GM12878 (cell line): ENCODE data around the gene NPSR1. TPM values are rescaled to one million over a fixed set of nuclear protein-coding genes. Genes with fewer than 3 reads are reported as not detected.

ENCODE experiments used
- ATAC-seq: fragments of 200-7000 bp; cut with Tn5 transposase; 3 replicates; pipeline ENCODE4 v1.9.1; 2020; ENCODE audit warnings: mild to moderate bottlenecking, moderate library complexity
- BruUV-seq: library from RNA; stranded (reverse); fragments of 400-500 nt; replicated peaks from 2 replicates; lab custom pipeline; 2021; lab: Mats Ljungman, UMichigan
- CTCF ChIA-PET: fragments of 300-600 bp; sonication (Branson Sonifier 250); formaldehyde crosslinking; extraction: SDS; loops from one replicate; lab custom pipeline; 2021; ENCODE audit warnings: inconsistent platforms; lab: Yijun Ruan, JAX
- POLR2A ChIA-PET: fragments of 350-600 bp; formaldehyde crosslinking; extraction: SDS; loops from one replicate; lab custom pipeline; 2021; ENCODE audit warnings: inconsistent platforms; lab: Charles Lee
- RAD21 ChIA-PET: fragments of 300-600 bp; sonication (Branson Sonifier 250); formaldehyde crosslinking; loops from one replicate; lab custom pipeline; 2023; ENCODE audit warnings: antibody characterized with exemption; ENCODE audit not compliant: unreplicated experiment; lab: Charles Lee
- SMC1A ChIA-PET: fragments of 300-600 bp; sonication (Branson Sonifier 250); formaldehyde crosslinking; loops from one replicate; lab custom pipeline; 2023; ENCODE audit not compliant: unreplicated experiment, uncharacterized antibody; lab: Charles Lee
- DNase-seq: peaks from one replicate; pipeline ENCODE4 v3.0.0-alpha.2; 2011; ENCODE audit warnings: low read depth, low spot score
- FAIRE-seq: peaks from 3 replicates; lab custom pipeline; 2011; peaks lifted over from hg19 to GRCh38; lab: Jason Lieb, UNC
- H2AFZ ChIP-seq: 2 replicates; pipeline ENCODE4 v1.6.0; 2011; ENCODE audit warnings: low read depth, low read length, control low read depth; ENCODE audit not compliant: control insufficient read depth
- H3K27ac ChIP-seq: 2 replicates; pipeline ENCODE4 v1.5.1; 2011; ENCODE audit warnings: control low read depth; ENCODE audit not compliant: control insufficient read depth, insufficient read depth
- H3K27me3 ChIP-seq, 2 experiments: replicated peaks in 1 of 2; 2 replicates each; pipeline versions ENCODE4 v1.6.0 to v1.6.1; 2011; ENCODE audit warnings: low read length in 1 of 2; ENCODE audit not compliant: control insufficient read depth in 2 of 2, insufficient read depth in 2 of 2
- H3K36me3 ChIP-seq, 2 experiments: 2 replicates each; pipeline ENCODE4 v1.5.1; 2011; ENCODE audit warnings: low read length in 1 of 2; ENCODE audit not compliant: control insufficient read depth in 2 of 2, insufficient read depth in 2 of 2
- H3K4me1 ChIP-seq: 2 replicates; pipeline ENCODE4 v1.6.1; 2011; ENCODE audit warnings: mild to moderate bottlenecking, low read length, moderate library complexity, mixed read lengths; ENCODE audit not compliant: control insufficient read depth, insufficient read depth
- H3K4me2 ChIP-seq: 2 replicates; pipeline ENCODE4 v1.6.0; 2011; ENCODE audit warnings: control low read depth; ENCODE audit not compliant: control insufficient read depth, insufficient read depth
- H3K4me3 ChIP-seq: fragments of 200-600 bp; sonication (generic); 2 replicates; pipeline ENCODE4 v1.5.1; 2016
- H3K79me2 ChIP-seq: 2 replicates; pipeline ENCODE4 v1.6.0; 2011; ENCODE audit warnings: low read length; ENCODE audit not compliant: control insufficient read depth, insufficient read depth
- H3K9ac ChIP-seq: 2 replicates; pipeline ENCODE4 v1.8.0; 2011; ENCODE audit warnings: low read length, control low read depth, mixed read lengths; ENCODE audit not compliant: control insufficient read depth, insufficient read depth
- H3K9me3 ChIP-seq: replicated peaks from 3 replicates; pipeline ENCODE4 v1.5.1; 2011; ENCODE audit warnings: mild to moderate bottlenecking, low read length; ENCODE audit not compliant: control insufficient read depth, insufficient read depth
- H4K20me1 ChIP-seq: 2 replicates; pipeline ENCODE4 v1.6.0; 2011; ENCODE audit not compliant: control insufficient read depth, insufficient read depth
- ATF7 ChIP-seq: fragments of 450-650 bp; IDR thresholded peaks from 2 replicates; pipeline ENCODE4 v1.6.1; 2016; ENCODE audit warnings: low read depth, mild to moderate bottlenecking
- CHD4 ChIP-seq: fragments of 200-600 bp; sonication (generic); IDR thresholded peaks from 2 replicates; pipeline ENCODE4 v1.6.1; 2016; ENCODE audit warnings: mild to moderate bottlenecking
- HDAC2 ChIP-seq: fragments of 200-600 bp; sonication (generic); IDR thresholded peaks from 2 replicates; pipeline ENCODE4 v1.6.1; 2017
- NKRF ChIP-seq: fragments of 450-650 bp; conservative IDR thresholded peaks from 2 replicates; pipeline ENCODE4 v1.6.1; 2017; ENCODE audit warnings: mild to moderate bottlenecking, moderate library complexity
- RELB ChIP-seq: fragments of 450-650 bp; IDR thresholded peaks from 2 replicates; pipeline ENCODE4 v1.6.1; 2017; ENCODE audit warnings: low read depth, mild to moderate bottlenecking, moderate library complexity
- SUPT20H ChIP-seq: IDR thresholded peaks from 2 replicates; pipeline ENCODE4 v1.6.1; 2011; ENCODE audit warnings: low read depth, mild to moderate bottlenecking, low read length, moderate library complexity, borderline replicate concordance; ENCODE audit not compliant: control insufficient read depth
- WGBS: methylation state at CpG from one replicate; pipeline ENCODE4 v1.1.6; 2016; ENCODE audit warnings: low lambda C conversion rate; ENCODE audit not compliant: insufficient replicate concordance, insufficient coverage; ENCODE audit errors: missing lambda C conversion rate; 5-methylcytosine and 5-hydroxymethylcytosine counted together
- in situ Hi-C: fragments of 300-500 bp; cut with MboI; formaldehyde crosslinking; loops from 9 replicates; pipeline ENCODE4 v1.14.3; 2018; ENCODE audit warnings: mixed read lengths
- intact Hi-C: fragments of 100-400 bp; cut with micrococcal nuclease; formaldehyde crosslinking; loops from one replicate; pipeline ENCODE4 v1.14.2; 2022; ENCODE audit not compliant: unreplicated experiment
- polyA plus RNA-seq, 11 experiments: library from polyadenylated mRNA; depleted of rRNA in 4 of 11; unstranded in 6 of 11; stranded (reverse) in 5 of 11; fragments of >200 nt; fragmentation: Nextera tagmentation in 4 of 11; fragmentation: Illumina TruSeq in 1 of 11; extraction: Ambion mirVana in 4 of 11; extraction: Trizol in 1 of 11; gene quantifications; 1 replicate in 1 of 11; 2 replicates in 10 of 11; pipeline versions ENCODE4 v1.2.1 to v1.2.3, GENCODE V29; 2011 to 2016; ENCODE audit warnings: inconsistent platforms in 2 of 11, missing spikeins in 2 of 11, low read depth in 1 of 11
- total RNA-seq, 4 experiments: library from RNA; depleted of rRNA in 3 of 4; stranded (reverse); fragments of >200 nt in 3 of 4; fragmentation: Illumina TruSeq in 1 of 4; extraction: Trizol in 1 of 4; gene quantifications; 2 replicates each; pipeline versions ENCODE4 v1.2.1 to v1.2.3, GENCODE V29; 2013 to 2021

Gene NPSR1
- total and polyA plus RNA-seq, 10 of the 15 experiments (the other 5 are each of a cell fraction or from before 2014, with no cell fraction given) = 0.20 TPM; not detected in 9

DNA sequence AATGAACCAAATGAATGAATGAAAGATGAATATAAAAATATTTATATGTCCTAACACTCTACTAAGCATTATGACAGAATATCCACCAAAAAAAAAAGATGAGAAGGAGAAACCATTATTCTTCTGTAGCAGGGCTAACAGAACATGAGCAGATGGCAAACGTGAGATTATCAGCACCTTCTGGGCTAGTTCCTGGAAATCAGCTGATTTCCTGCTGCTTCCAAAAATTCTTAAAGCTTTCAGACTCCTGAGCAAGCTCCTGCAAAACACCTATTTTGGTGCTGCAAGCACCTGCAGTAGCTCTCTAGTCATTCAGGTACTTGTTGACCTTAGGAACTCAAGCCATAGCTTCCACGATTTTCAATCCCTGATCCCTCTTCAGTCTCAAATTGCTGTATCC lies 51.8 kb downstream of the NPSR1 start:
- no peak overlapping the region for H3K27ac ChIP-seq
- no peak for DNase-seq
- SMC1A ChIA-PET = interaction anchor here (0.9 to 4.1 kb wide), 7 partner anchors 8 to 218 kb away, joined by 3 to 24 read pairs (median 4); no protein-coding TSS in a partner anchor
- intact Hi-C loops = no loop called here
- FAIRE-seq = no peak
- RAD21 ChIA-PET = interaction anchor here (1.0 kb wide), 1 partner anchor 22 kb away, joined by 3 read pairs; no protein-coding TSS in a partner anchor
- no peaks in the 10 kb centered on the region for H3K4me1 ChIP-seq
- in situ Hi-C loops = no loop called here
- no TSS peak for BruUV-seq
- no peak for ATAC-seq
- no peak overlapping the region for H3K4me3 ChIP-seq
- no peaks in the 10 kb centered on the region for H3K79me2 ChIP-seq
- H2AFZ ChIP-seq = no peak overlapping the region
- no peaks in the 10 kb centered on the region for H4K20me1 ChIP-seq
- no peaks in the 10 kb centered on the region for H3K27me3 ChIP-seq
- CTCF ChIA-PET = interaction anchor here (1.3 to 1.8 kb wide), 5 partner anchors 19 to 218 kb away, joined by 3 to 6 read pairs (median 4); no protein-coding TSS in a partner anchor
- H3K36me3 ChIP-seq = no peaks in the 10 kb centered on the region
- no peak for TF ChIP-seq CHD4
- TF ChIP-seq ATF7 = no peak
- no peak for TF ChIP-seq NKRF
- TF ChIP-seq SUPT20H = no peak
- TF ChIP-seq HDAC2 = no peak
- no peak for TF ChIP-seq RELB
- no peak overlapping the region for H3K9ac ChIP-seq
- no peak overlapping the region for H3K4me2 ChIP-seq
- no peaks in the 10 kb centered on the region for H3K9me3 ChIP-seq
- POLR2A ChIA-PET = interaction anchor here (0.9 kb wide), 1 partner anchor 8 kb away, joined by 3 read pairs; no protein-coding TSS in a partner anchor
- WGBS = 3% methylated on average over 2 of the region's 2 CpGs
